Measurements from ENCODE around the gene TANC1.
A peak's percentile ranks its signal among the peaks of the same experiment; 100 is the strongest.

The TANC1 gene

DNA sequence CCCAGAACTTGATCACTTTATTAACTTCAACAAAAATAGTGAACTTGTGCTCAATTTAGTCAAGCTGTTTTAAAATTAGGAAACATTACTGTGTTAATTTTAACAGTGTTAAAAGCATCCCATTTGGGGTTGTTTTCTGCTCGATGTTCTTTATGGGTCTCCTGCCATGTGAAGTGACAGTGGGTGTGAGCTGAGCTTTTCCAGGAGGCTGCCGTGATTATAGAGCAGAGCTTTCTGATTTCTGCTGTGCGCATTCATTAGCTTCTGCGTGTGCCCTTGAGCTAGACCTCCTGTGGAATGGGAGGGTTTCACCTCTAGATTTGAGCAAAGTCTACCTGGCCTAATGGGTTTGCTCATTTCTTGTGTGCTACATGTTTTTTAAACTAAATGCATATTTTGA, 196.6 kb downstream of the TANC1 start:
- no peak for TF ChIP-seq CTCF (IDR thresholded peaks at IDR 0.05)

- TF ChIP-seq CTCF (IDR thresholded peaks at IDR 0.05): 0 out of 2 replicates have a peak, but pooled peaks have one; percentile 15
These were observed 200.3 kb downstream of the TANC1 start for GRCh38 chr2:159168707-159169106.

- no peak for TF ChIP-seq CTCF (IDR thresholded peaks at IDR 0.05)
These were observed 200.7 kb downstream of the TANC1 start for GRCh38 chr2:159169187-159169586.

DNA sequence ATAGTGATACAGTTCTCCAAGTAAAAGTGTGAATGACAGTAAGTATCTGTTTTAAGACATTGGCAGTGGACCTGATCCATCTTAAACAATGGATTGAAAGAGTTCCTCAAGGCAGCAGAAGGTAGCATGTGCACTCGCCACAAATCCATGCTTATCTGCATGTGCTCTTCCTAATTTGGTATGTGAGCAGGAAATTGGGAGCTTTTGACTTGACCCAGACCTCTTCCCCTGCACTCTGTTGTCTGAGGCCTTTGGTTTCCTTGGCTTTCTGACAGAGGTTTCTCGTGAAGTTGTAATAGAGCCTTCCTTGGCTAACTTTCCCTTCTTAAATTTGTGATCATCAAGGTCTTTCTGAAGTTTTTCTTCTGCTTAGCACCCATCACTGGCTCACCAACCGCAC, 204.0 kb downstream of the TANC1 start:
- no peak for TF ChIP-seq CTCF (IDR thresholded peaks at IDR 0.05)

DNA sequence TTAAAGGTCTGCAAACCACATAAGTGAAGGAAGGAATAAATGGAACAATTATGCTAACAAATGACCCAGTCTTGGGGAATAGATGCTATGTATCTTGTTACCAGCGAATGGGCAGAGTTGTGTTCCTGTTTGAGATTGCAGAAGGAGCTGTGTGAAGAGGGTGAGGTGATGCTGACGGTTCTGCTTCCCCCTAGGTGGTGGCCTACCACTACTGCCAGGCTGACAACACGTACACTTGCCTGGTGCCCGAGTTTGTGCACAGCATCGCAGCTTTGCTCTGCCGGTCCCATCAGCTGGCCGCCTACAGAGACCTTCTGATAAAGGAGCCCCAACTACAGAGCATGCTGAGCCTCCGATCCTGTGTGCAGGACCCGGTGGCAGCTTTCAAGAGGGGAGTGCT, 206.3 kb downstream of the TANC1 start:
- no peak for TF ChIP-seq CTCF (IDR thresholded peaks at IDR 0.05)

- no peak for TF ChIP-seq CTCF (IDR thresholded peaks at IDR 0.05)
These were observed 206.7 kb downstream of the TANC1 start for GRCh38 chr2:159175182-159175581.

GRCh38 chr2:159175927-159176326, 207.5 kb downstream of the TANC1 start:
- TF ChIP-seq CTCF (IDR thresholded peaks at IDR 0.05): no peak

DNA sequence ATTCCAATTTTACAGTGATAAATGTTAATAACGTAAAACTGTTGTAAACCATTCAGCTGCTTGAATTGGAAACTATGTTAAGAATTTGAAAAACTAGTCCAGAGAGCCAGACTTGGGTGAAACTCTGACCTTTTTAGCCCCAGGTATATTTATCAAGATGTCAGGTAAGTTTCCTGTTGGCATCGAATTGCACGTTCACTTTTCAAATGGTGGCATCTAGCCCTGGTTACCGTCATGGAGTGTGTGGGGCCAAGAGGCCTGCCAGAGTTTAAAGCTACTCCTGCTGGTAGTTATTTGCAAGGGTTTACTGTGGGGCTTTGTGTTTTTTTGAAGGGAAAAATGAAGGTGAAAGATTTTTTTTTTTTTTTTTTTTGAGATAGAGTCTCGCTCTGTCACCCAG, 208.1 kb downstream of the TANC1 start:
- TF ChIP-seq CTCF (IDR thresholded peaks at IDR 0.05): no peak
